Measurements from ENCODE around the gene MEIG1. TPM values are rescaled to one million over a fixed set of nuclear protein-coding genes. Genes with fewer than 3 reads are reported as not detected.
A peak's percentile ranks its signal among the peaks of the same experiment; 100 is the strongest.
"Not testable (repeated sequence)": the region's sequence is repeated elsewhere in the genome, so short reads cannot be mapped to it uniquely, and the experiment has no call there.

MEIG1 gene
- total RNA-seq, 1 donor from 2014 or later: not detected

DNA sequence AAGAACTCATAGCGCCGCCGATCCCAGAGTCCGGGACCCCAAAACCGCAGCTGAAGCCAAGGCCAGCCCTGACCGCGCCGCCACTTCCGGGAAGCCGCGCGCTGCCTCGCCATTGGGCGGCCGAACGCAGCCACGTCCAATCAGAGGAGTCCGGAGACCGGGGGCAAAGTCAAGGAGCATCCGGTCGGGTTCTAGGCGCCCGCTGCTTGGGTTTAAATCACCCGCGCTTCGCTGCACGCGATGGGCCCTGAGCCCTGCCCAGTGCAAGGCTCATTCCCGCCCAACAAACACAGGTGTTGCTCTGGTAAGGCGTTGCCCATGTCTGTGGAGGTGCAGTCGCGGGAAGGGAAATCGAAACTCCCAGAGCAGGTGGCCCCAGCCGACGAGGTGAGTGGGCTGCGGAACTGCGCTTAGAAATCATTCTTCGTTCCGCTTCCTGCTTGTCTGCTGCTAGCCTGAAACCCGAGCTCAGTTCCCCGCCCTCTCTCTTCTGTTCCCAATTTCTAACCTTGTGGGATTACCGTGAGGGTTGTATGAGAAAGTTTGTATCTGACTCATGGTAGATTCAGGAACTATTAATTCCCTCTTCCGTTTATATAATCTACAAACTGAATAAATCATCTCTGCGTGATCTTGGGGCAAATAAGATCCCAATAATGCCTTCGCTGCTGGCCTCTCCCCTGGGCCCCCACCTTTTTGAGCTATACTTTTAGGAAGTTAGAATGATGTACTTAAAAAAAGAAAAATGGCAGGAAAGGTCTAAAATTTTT lies 5.0 kb upstream of the MEIG1 start, which contains the start of gene DCLRE1C:
Gene DCLRE1C (minus strand): TSS at position 96 of the 770 bp plus-strand sequence. CDS start 86 bp downstream, at position 10.
- DNase-seq (ENCODE audit: low spot score): peak; percentile 98

DNA sequence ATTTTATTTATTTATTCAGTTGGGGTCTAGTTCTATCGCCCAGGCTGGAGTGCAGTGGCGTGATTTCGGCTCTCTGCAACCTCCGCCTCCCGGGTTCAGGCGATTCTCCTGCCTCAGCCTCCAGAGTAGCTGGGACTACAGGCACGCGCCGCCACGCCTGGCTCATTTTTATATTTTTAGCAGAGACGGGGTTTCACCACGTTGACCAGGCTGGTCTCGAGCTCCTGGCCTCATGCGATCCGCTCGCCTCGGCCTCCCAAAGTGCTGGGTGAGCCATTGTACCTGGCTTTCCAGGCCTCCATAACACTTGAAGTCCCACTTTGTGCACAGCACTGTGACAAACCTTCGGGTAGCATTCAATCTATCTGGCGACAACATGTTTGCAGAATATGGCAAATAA lies 4.3 kb upstream of the MEIG1 start:
- no peak for DNase-seq (ENCODE audit: low spot score)

DNA sequence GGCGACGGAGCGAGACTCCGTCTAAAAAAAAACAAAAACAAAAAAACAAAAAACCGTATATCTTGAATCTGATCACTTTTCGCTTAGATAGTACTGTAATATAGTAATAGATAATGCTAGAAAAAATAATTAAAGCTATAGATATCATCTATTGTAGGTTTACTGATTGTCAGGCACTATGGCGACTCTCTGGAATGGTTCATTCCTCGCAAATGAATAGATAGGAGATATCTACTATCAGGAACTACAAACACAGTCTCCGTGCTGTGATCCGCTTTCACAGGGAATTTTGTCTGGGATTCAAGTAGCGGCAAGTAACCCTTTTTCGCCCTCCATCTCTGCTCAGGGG lies 342 bp upstream of the MEIG1 start:
- no peak for DNase-seq (ENCODE audit: low spot score)

DNA sequence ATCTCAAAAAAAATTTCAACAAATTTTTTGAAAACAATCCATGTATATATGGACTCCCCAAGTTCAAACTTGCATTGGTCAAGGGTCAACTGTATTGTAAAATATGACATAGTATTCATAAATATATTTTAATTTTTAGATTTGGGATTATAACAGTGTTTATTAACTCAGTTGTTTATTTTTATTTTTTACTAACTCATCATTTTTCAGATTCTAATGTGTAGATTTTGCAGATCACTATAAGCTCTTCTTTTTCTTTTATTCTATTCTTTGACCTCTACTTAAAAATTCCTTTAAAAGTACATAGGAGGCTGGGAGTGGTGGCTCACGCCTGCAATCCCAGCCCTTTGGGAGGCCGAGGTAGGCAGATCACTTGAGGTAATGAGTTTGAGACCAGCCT lies 8.7 kb downstream of the MEIG1 start:
- no peak for DNase-seq (ENCODE audit: low spot score)

DNA sequence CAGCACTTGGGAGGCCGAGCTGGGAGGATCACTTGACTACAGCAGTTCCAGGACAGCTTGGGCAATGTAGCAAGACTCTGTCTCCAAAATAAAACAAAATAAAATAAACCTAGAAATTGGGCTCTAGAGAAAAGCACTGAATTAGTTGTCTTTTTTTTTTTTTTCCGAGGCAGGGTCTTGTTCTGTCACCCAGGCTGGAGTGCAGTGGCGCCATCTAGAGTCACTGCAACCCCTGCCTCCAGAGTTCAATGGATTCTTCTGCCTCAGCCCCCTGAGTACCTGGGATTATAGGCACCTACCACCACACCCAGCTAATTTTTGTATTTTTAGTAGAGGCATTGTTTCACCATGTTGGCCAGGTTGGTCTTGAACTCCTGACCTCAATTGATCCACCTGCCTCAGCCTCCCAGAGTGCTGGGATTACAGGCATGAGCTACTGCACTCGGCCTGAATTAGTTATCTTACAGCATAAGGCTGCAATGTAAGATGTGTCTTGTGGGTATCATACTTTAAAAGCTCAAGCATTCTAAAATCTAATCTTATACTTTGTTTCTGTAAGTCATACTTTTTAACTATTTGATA lies 12.8 kb downstream of the MEIG1 start:
- no peak for DNase-seq (ENCODE audit: low spot score)

DNA sequence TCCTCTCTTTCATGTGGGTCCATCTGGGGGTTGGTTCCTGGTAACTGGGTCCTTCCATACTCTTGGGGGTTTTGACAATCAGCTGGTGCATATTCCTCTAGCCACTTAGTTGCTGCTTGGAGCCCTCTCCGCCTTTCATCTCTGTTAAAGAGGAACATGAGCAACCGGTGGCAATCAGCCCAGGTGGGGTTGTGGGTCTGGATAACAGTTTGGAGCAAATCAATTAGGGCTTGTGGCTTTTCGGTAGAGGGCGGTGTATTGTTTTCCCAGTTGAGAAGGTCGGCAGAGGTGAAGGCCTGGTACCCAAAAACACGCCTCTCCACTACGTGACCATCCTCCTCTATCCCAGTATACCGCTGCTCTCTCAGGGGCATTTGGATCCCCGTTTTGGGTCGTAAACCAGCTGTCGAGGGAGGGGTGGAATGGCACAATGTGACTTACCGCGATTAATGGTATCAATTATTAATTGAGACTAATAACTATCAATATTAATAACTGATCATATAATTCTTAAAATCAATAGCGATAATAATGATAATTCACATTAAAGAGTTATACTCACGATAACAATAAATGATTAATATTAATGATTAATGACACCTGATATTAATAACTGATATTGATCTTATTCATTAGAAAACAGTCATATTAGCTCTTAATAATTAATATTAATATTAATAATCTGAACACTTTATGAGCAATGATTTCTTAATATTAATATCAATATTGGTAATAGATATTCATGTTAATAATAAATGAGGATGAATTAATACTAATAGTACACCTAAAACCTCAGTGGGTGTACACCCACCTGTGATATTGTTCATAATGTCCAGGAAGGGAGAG lies 15.2 kb downstream of the MEIG1 start:
- not testable (repeated sequence) for DNase-seq (ENCODE audit: low spot score)

DNA sequence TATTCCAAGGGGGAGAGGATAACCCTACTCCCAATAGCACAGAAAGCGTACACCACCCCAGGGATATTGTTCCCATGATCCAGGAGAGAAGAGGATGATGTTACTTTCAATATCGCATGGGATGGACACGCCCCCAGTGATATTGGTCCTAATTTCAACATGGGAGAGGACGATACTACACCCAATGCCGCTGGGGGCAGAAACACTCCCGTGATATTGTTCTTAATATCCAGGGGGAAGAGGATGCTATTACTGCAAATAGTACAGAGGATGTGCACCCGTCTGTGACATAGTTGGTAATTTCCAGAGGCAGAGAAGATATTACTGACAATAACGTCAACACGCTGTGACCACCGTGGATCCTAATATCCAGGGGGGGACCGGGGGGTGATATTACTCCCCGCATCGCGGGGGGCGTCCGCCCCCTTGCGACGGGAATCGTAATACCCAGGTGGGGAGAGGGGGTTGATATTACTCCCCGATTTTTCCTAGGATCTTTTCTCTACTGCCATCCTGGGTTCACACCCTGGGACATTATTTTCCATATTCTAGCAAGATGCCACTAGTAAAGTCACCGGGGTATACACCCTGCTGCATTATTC lies 16.6 kb downstream of the MEIG1 start:
- DNase-seq (ENCODE audit: low spot score): no peak

DNA sequence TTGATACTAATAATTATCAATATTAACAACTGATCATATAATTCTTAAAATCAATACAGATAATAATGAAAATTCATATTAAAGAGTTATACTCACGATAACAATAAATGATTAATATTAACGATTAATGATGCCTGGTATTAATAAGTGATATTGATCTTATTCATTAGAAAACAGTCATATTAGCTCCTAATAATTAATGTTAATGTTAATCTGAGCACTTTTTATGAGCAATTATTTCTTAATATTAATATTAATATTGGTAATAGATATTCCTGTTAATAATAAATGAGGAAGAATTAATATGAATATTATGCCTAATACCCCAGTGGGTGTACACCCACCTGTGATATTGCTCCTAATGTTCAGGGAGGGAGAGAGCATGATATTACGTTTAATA lies 23.6 kb downstream of the MEIG1 start:
- DNase-seq (ENCODE audit: low spot score): no peak

DNA sequence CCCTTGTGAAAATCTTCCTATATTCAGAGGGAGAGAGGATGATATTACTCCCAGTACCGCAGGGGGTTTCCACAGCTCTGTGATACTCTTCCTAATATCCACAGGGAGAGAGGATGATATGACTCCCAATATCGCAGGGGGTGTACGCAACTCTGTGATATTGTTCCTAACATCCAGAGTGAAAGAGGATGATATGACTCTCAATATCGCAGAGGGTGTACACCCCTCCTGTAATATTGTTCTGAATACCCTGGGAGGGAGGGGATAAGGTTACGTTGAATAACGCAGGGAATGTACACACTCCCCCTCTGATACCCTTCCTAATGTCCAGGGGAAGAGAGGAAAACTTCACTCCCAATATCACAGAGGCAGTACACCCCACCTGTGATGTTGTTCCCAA lies 30.4 kb downstream of the MEIG1 start:
- not testable (repeated sequence) for DNase-seq (ENCODE audit: low spot score)

DNA sequence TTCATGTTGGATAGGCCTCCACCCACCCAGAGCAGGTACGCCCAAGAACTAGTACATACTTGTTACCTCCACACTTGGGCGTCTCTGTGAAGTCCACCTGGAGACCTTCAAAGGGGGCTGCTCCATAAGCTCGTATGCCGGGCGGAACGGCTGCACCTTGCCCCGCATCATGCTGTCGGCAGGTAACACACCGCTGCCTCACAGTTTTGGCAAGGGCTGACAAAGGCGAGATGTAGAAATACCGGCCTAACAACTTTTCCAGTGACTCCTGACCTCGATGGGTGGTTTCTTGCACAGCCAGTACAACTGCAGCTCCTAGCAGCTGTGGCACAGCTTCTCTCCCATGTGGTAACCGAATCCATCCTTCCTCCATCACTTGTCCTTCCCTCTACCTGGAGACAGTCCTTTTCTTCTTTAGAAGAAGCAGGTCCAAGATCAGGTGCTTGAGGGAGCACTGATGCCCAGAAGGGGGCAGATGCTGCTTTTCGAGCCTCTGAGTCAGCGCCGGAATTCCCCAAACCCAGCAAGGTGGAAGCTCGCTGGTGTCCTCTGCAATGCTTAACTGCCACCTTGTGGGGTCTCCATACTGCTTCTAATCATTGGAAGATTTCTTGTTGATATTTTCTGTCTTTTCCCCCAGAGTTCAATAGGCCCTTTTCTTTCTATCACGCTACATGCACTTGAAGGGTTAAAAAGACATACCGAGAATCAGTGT lies 32.0 kb downstream of the MEIG1 start:
- not testable (repeated sequence) for DNase-seq (ENCODE audit: low spot score)

DNA sequence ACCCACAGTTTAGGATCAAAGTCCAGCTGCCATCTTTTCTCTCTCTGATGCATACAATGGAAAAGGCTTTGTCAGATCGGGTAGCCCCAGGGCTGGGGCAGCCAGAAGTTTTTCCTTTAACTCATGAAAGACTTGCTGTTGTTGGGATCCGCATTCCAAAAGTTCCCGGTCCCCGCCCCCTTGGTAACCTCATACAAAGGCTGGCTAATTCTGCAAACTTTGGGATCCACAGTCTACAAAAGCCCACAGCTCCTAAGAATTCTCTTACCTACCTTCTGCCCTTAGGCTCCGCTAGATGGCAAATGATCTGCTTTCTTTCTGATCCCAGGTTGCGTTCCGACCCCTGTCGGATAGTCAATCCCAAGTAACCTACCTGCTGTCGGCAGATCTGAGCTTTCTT lies 33.1 kb downstream of the MEIG1 start:
- not testable (repeated sequence) for DNase-seq (ENCODE audit: low spot score)

DNA sequence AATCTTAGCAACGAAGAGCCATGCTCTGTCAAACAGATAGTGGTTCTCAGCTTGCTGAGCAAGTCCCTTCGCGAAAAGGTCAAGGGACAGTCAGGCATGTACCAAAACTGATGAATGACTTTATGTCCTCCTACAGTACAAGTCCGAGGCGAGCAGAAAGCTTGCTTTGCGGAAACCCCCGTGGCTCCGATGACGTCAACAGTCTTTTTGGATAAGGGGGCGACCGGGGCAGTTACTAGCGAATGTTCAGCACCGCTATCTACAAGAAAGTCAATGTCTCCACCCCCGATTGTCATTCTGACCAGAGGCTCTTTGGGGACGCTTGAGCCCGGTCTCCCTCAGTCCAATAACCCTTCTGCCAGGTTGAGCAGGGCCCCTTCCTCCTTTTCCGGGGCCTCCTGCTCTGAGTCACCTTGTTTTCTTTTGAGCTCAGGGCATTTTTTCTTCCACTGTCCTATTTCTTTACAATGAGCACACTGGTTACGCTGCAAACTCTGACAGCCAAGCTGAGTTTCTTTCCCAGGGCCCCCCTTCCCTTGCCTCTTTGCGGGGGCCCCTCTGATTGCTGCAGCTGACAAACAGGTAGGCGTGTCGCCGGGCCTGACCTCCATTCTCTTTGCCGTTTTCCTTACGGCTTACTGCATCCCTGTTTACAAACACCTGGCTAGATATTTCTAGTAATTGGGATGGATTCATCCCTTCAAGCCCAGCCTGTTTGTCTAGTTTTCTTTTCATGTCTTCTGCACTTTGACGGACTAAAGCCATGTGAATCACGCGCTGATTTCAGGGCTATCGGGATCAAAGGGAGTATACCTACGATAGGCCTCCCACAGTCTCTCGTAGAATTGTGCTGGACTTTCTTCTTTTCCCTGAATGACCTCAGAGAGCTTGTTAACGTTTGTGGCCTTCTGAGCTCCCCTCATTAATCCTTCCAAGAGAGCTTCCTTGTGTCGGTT lies 34.6 kb downstream of the MEIG1 start:
- not testable (repeated sequence) for DNase-seq (ENCODE audit: low spot score)

DNA sequence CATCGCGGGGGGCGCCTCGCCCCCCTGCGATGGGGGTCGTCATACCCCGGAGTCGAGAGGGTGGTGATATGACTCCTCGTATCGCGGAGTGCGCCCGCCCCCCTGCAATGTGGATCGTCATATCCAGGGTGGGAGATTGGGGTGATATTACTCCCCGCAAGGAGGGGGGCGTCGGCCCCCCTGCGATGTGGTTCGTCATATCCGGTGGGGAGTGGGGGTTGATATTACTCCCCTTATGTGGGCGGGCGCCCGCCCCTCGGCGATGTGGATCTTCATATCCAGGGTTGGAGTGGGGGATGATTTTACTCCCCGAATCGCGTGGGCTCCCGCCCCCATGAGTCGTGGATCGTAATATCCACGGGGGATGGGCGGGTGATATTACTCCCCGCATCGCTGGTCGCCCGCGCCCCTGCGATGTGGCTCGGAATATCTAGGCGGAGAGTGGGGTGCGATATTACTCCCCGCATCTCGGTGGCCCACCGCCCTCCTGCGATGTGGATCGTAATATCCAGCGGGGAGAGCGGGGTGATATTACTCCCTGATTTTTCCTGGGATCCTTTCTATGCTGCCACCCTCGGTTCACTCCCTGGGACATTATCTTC lies 36.9 kb downstream of the MEIG1 start:
- DNase-seq (ENCODE audit: low spot score): no peak

DNA sequence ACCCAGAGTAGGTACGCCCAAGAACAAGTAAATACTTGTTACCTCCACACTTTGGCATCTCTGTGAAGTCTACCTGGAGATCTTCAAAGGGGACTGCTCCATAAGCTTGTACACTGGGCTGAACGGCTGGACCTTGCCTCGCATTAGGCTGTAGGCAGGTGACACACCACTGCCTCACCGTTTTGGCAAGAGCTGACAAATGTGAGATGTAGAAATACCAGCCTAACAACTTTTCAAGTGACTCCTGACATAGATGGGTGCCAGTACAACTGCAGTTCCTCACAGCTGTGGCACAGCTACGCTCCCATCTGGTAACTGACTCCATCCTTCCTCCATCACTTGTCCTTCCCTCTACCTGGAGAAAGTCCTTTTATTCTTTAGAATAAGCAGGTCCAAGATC lies 54.3 kb downstream of the MEIG1 start:
- DNase-seq (ENCODE audit: low spot score): not testable (repeated sequence)

DNA sequence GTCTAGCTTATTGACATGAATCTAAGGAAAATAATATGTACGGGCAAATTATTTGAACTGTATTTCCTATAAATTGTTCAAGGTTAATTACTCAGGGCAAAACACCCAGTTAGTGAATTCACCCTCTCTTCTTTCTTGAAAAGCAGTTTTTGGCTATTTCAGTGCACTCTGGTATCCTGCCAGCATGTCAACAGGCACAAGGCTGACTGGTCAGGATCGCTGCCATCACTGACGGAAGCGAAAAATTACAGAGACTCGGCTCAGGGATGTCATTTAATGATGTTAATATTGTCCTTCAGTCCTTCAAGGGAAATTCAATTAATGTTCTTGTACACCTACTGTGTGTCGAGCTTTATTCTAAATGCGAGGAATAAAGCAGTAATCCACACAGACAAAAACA lies 56.3 kb downstream of the MEIG1 start:
- no peak for DNase-seq (ENCODE audit: low spot score)

DNA sequence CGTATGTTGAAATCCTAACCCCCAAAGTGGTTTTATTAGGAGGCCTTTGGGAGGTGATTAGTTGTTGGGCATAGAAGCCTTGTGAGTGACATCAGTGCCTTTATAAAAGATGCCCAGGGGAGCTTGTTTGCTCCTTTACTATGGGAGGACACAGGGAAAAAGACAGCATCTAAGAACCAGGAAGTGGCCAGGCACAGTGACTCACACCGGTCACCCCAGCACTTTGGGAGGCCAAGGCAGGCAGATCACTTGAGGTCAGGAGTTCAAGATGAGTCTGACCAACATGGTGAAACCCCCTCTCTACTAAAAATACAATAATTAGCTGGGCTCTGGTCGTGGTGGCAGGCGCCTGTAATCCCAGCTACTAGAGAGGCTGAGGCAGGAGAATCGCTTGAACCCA lies 61.8 kb downstream of the MEIG1 start:
- not testable (repeated sequence) for DNase-seq (ENCODE audit: low spot score)

Data from mesenteric fat pad (tissue), 1 donor.